GM12878 (cell line): ENCODE data around the gene TRIM71. TPM values are rescaled to one million over a fixed set of nuclear protein-coding genes. Genes with fewer than 3 reads are reported as not detected.

ENCODE experiments used
- ATAC-seq: fragments of 200-7000 bp; cut with Tn5 transposase; 3 replicates; pipeline ENCODE4 v1.9.1; 2020; ENCODE audit warnings: mild to moderate bottlenecking, moderate library complexity
- BruUV-seq: library from RNA; stranded (reverse); fragments of 400-500 nt; replicated peaks from 2 replicates; lab custom pipeline; 2021; lab: Mats Ljungman, UMichigan
- CTCF ChIA-PET: fragments of 300-600 bp; sonication (Branson Sonifier 250); formaldehyde crosslinking; extraction: SDS; loops from one replicate; lab custom pipeline; 2021; ENCODE audit warnings: inconsistent platforms; lab: Yijun Ruan, JAX
- POLR2A ChIA-PET: fragments of 350-600 bp; formaldehyde crosslinking; extraction: SDS; loops from one replicate; lab custom pipeline; 2021; ENCODE audit warnings: inconsistent platforms; lab: Charles Lee
- RAD21 ChIA-PET: fragments of 300-600 bp; sonication (Branson Sonifier 250); formaldehyde crosslinking; loops from one replicate; lab custom pipeline; 2023; ENCODE audit warnings: antibody characterized with exemption; ENCODE audit not compliant: unreplicated experiment; lab: Charles Lee
- SMC1A ChIA-PET: fragments of 300-600 bp; sonication (Branson Sonifier 250); formaldehyde crosslinking; loops from one replicate; lab custom pipeline; 2023; ENCODE audit not compliant: unreplicated experiment, uncharacterized antibody; lab: Charles Lee
- DNase-seq: peaks from one replicate; pipeline ENCODE4 v3.0.0-alpha.2; 2011; ENCODE audit warnings: low read depth, low spot score
- FAIRE-seq: peaks from 3 replicates; lab custom pipeline; 2011; peaks lifted over from hg19 to GRCh38; lab: Jason Lieb, UNC
- H2AFZ ChIP-seq: 2 replicates; pipeline ENCODE4 v1.6.0; 2011; ENCODE audit warnings: low read depth, low read length, control low read depth; ENCODE audit not compliant: control insufficient read depth
- H3K27ac ChIP-seq: 2 replicates; pipeline ENCODE4 v1.5.1; 2011; ENCODE audit warnings: control low read depth; ENCODE audit not compliant: control insufficient read depth, insufficient read depth
- H3K27me3 ChIP-seq, 2 experiments: replicated peaks in 1 of 2; 2 replicates each; pipeline versions ENCODE4 v1.6.0 to v1.6.1; 2011; ENCODE audit warnings: low read length in 1 of 2; ENCODE audit not compliant: control insufficient read depth in 2 of 2, insufficient read depth in 2 of 2
- H3K36me3 ChIP-seq, 2 experiments: 2 replicates each; pipeline ENCODE4 v1.5.1; 2011; ENCODE audit warnings: low read length in 1 of 2; ENCODE audit not compliant: control insufficient read depth in 2 of 2, insufficient read depth in 2 of 2
- H3K4me1 ChIP-seq: 2 replicates; pipeline ENCODE4 v1.6.1; 2011; ENCODE audit warnings: mild to moderate bottlenecking, low read length, moderate library complexity, mixed read lengths; ENCODE audit not compliant: control insufficient read depth, insufficient read depth
- H3K4me2 ChIP-seq: 2 replicates; pipeline ENCODE4 v1.6.0; 2011; ENCODE audit warnings: control low read depth; ENCODE audit not compliant: control insufficient read depth, insufficient read depth
- H3K4me3 ChIP-seq: fragments of 200-600 bp; sonication (generic); 2 replicates; pipeline ENCODE4 v1.5.1; 2016
- H3K79me2 ChIP-seq: 2 replicates; pipeline ENCODE4 v1.6.0; 2011; ENCODE audit warnings: low read length; ENCODE audit not compliant: control insufficient read depth, insufficient read depth
- H3K9ac ChIP-seq: 2 replicates; pipeline ENCODE4 v1.8.0; 2011; ENCODE audit warnings: low read length, control low read depth, mixed read lengths; ENCODE audit not compliant: control insufficient read depth, insufficient read depth
- H3K9me3 ChIP-seq: replicated peaks from 3 replicates; pipeline ENCODE4 v1.5.1; 2011; ENCODE audit warnings: mild to moderate bottlenecking, low read length; ENCODE audit not compliant: control insufficient read depth, insufficient read depth
- H4K20me1 ChIP-seq: 2 replicates; pipeline ENCODE4 v1.6.0; 2011; ENCODE audit not compliant: control insufficient read depth, insufficient read depth
- ASH2L ChIP-seq: fragments of 300-600, 200-600 bp; sonication (generic); IDR thresholded peaks from 2 replicates; pipeline ENCODE4 v1.6.1; 2017; ENCODE audit warnings: low read depth, mild to moderate bottlenecking, borderline replicate concordance
- HDAC6 ChIP-seq: fragments of 200-600 bp; sonication (generic); IDR thresholded peaks from one replicate; pipeline ENCODE4 v1.8.0; 2017; ENCODE audit warnings: antibody characterized with exemption; ENCODE audit not compliant: unreplicated experiment
- PBX3 ChIP-seq: IDR thresholded peaks from 2 replicates; pipeline ENCODE4 v1.6.1; 2011; ENCODE audit warnings: mild to moderate bottlenecking, low read depth, low read length, moderate library complexity; ENCODE audit not compliant: insufficient replicate concordance
- REST ChIP-seq: IDR thresholded peaks from 2 replicates; pipeline ENCODE4 v1.6.1; 2012; ENCODE audit warnings: mild to moderate bottlenecking, low read depth, low read length
- SMAD5 ChIP-seq: IDR thresholded peaks from 2 replicates; pipeline ENCODE4 v1.6.1; 2016; ENCODE audit warnings: antibody characterized with exemption, low read depth
- SREBF2 ChIP-seq: IDR thresholded peaks from 2 replicates; pipeline ENCODE4 v1.6.1; 2012; ENCODE audit warnings: mild to moderate bottlenecking, low read length
- SRF ChIP-seq, 2 experiments: IDR thresholded peaks; 2 replicates each; pipeline ENCODE4 v1.6.1; 2011; ENCODE audit warnings: low read depth in 2 of 2, low read length in 2 of 2, mild to moderate bottlenecking in 1 of 2, moderate library complexity in 1 of 2
- SUPT20H ChIP-seq: IDR thresholded peaks from 2 replicates; pipeline ENCODE4 v1.6.1; 2011; ENCODE audit warnings: low read depth, mild to moderate bottlenecking, low read length, moderate library complexity, borderline replicate concordance; ENCODE audit not compliant: control insufficient read depth
- TARDBP ChIP-seq: IDR thresholded peaks from 2 replicates; pipeline ENCODE4 v1.6.1; 2016; ENCODE audit warnings: borderline replicate concordance
- ZNF217 ChIP-seq: fragments of 450-650 bp; IDR thresholded peaks from 2 replicates; pipeline ENCODE4 v1.6.1; 2017; ENCODE audit warnings: antibody characterized with exemption, mild to moderate bottlenecking
- whole genome bisulfite sequencing: methylation state at CpG from one replicate; pipeline ENCODE4 v1.1.6; 2016; ENCODE audit warnings: low lambda C conversion rate; ENCODE audit not compliant: insufficient replicate concordance, insufficient coverage; ENCODE audit errors: missing lambda C conversion rate; 5-methylcytosine and 5-hydroxymethylcytosine counted together
- in situ Hi-C: fragments of 300-500 bp; cut with MboI; formaldehyde crosslinking; loops from 9 replicates; pipeline ENCODE4 v1.14.3; 2018; ENCODE audit warnings: mixed read lengths
- intact Hi-C: fragments of 100-400 bp; cut with micrococcal nuclease; formaldehyde crosslinking; loops from one replicate; pipeline ENCODE4 v1.14.2; 2022; ENCODE audit not compliant: unreplicated experiment
- polyA plus RNA-seq, 11 experiments: library from polyadenylated mRNA; depleted of rRNA in 4 of 11; unstranded in 6 of 11; stranded (reverse) in 5 of 11; fragments of >200 nt; fragmentation: Nextera tagmentation in 4 of 11; fragmentation: Illumina TruSeq in 1 of 11; extraction: Ambion mirVana in 4 of 11; extraction: Trizol in 1 of 11; gene quantifications; 1 replicate in 1 of 11; 2 replicates in 10 of 11; pipeline versions ENCODE4 v1.2.1 to v1.2.3, GENCODE V29; 2011 to 2016; ENCODE audit warnings: inconsistent platforms in 2 of 11, missing spikeins in 2 of 11, low read depth in 1 of 11
- total RNA-seq, 4 experiments: library from RNA; depleted of rRNA in 3 of 4; stranded (reverse); fragments of >200 nt in 3 of 4; fragmentation: Illumina TruSeq in 1 of 4; extraction: Trizol in 1 of 4; gene quantifications; 2 replicates each; pipeline versions ENCODE4 v1.2.1 to v1.2.3, GENCODE V29; 2013 to 2021

TRIM71 gene
- total and polyA plus RNA-seq, 10 of the 15 experiments (the other 5 are each of a cell fraction or from before 2014, with no cell fraction given), result 0.02 to 1.8 (median 0.16) TPM

- 47% methylated on average over 4 of the region's 4 CpGs for WGBS
- Histone ChIP-seq H3K4me2 (no peak overlapping the region), H3K9me3 (no peaks in the 10 kb centered on the region), H3K4me1 (no peaks in the 10 kb centered on the region), H3K36me3 (no peaks in the 10 kb centered on the region), H3K27ac (no peak overlapping the region), H3K4me3 (no peak overlapping the region), H3K79me2 (no peaks in the 10 kb centered on the region), H4K20me1 (no peaks in the 10 kb centered on the region), H2AFZ (no peak overlapping the region), H3K9ac (no peak overlapping the region), H3K27me3 (no peaks in the 10 kb centered on the region; a peak in 1 of 4 replicates)
- no peak for FAIRE-seq
- in situ Hi-C loops, result no loop called here
- no peak for DNase-seq
- BruUV-seq, result no TSS peak
- no peak for ATAC-seq
- POLR2A ChIA-PET, result no interaction called here
- SMC1A ChIA-PET, result no interaction called here
- RAD21 ChIA-PET, result no interaction called here
- CTCF ChIA-PET, result no interaction called here
- no peak for TF ChIP-seq HDAC6
- no peak for TF ChIP-seq REST
- TF ChIP-seq ASH2L, result no peak
- intact Hi-C loops, result no loop called here
Measured at GRCh38 chr3:32832193-32832592, 14.4 kb downstream of the TRIM71 start.

- ATAC-seq (no peak), DNase-seq (no peak), FAIRE-seq (no peak)
- ChIA-PET POLR2A (no interaction called here), SMC1A (interaction anchor here (1.1 kb wide), 1 partner anchor 44 kb away, joined by 3 read pairs; no protein-coding TSS in a partner anchor), RAD21 (interaction anchor here (1.0 kb wide), 1 partner anchor 145 kb away, joined by 3 read pairs; no protein-coding TSS in a partner anchor), CTCF (interaction anchor here (0.7 kb wide), 1 partner anchor 1645 kb away, joined by 3 read pairs; no protein-coding TSS in a partner anchor)
- Histone ChIP-seq H3K27me3 (no peaks in the 10 kb centered on the region; a peak in 1 of 4 replicates), H3K4me1 (no peaks in the 10 kb centered on the region), H4K20me1 (no peaks in the 10 kb centered on the region), H3K9ac (no peak overlapping the region), H3K4me2 (no peak overlapping the region), H3K27ac (no peak overlapping the region), H3K36me3 (no peaks in the 10 kb centered on the region), H2AFZ (no peak overlapping the region), H3K79me2 (no peaks in the 10 kb centered on the region), H3K9me3 (no peaks in the 10 kb centered on the region), H3K4me3 (no peak overlapping the region)
- WGBS, result 53% methylated on average over 2 of the region's 2 CpGs
- BruUV-seq, result no TSS peak
- intact Hi-C loops (no loop called here), in situ Hi-C loops (no loop called here)
- TF ChIP-seq SRF (IDR thresholded peaks at IDR 0.05; ENCODE audit: low read depth in 2 of 2, low read length in 2 of 2) (no peak), ZNF217 (no peak), TARDBP (no peak), SUPT20H (no peak), SREBF2 (no peak), SMAD5 (no peak), PBX3 (no peak)
Measured at GRCh38 chr3:32835049-32835371, 17.2 kb downstream of the TRIM71 start.
